ENCODE results near the gene TMEM220. TPM values are rescaled to one million over a fixed set of nuclear protein-coding genes. Genes with fewer than 3 reads are reported as not detected.
A peak's percentile ranks its signal among the peaks of the same experiment; 100 is the strongest.

TMEM220 gene
- total RNA-seq = 1 to 10 TPM; 7.0 to 7.5 TPM

DNA sequence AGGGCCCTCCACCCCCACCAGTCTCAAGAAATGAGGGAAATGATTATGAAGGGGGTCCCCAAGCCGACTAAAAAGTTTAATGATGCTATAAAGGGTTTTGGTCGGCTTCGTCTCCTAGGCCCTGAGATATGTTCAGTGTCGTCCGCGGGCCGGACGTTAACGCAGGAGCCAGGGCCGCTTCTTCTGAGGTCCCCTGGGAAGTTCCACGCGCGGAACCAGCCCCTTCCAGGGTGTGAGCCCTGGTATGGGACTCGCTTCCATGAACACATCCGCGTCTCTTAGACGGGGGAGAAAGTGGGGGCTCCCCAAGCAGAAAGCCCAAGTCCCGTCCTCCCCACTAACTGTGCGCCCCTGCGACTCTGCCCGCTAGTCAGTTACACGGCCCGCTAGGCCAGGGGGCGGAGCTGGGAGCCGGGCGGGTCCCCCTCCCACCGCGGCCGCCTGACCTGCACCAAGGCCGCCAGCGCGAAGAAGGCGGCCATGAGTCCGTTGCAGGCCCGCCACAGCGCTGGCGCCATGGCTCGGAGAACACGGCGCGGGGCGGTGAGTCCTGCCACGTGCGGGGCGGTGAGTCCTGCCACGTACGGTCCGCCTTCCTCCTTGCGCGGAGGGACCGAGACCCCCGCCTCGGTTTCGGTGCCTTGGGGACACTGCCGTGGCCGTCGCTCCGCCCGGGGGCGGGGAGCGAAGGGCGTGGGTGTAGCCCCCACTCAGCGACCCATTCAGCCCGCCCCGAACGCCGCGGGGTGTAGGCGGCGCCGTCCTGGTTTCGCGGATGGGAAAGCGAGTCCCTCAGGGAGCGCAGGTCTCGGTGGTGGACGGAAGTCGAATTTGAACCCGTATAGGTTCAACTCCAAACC is at the start of gene TMEM220:
Gene TMEM220, minus strand, starts transcription at position 690 of the 860 bp plus-strand sequence. Its CDS starts 172 bp downstream, at position 518.
- H3K4me3 ChIP-seq = peak within 1 kb of the TSS; percentile 96
- peaks cover 4 to 18% of the 10 kb centered on the region in 2 donors for H3K4me1 ChIP-seq (ENCODE audit: control insufficient read depth in 1 of 2, low read depth in 2 of 2)
- TF ChIP-seq, protein P1, sequence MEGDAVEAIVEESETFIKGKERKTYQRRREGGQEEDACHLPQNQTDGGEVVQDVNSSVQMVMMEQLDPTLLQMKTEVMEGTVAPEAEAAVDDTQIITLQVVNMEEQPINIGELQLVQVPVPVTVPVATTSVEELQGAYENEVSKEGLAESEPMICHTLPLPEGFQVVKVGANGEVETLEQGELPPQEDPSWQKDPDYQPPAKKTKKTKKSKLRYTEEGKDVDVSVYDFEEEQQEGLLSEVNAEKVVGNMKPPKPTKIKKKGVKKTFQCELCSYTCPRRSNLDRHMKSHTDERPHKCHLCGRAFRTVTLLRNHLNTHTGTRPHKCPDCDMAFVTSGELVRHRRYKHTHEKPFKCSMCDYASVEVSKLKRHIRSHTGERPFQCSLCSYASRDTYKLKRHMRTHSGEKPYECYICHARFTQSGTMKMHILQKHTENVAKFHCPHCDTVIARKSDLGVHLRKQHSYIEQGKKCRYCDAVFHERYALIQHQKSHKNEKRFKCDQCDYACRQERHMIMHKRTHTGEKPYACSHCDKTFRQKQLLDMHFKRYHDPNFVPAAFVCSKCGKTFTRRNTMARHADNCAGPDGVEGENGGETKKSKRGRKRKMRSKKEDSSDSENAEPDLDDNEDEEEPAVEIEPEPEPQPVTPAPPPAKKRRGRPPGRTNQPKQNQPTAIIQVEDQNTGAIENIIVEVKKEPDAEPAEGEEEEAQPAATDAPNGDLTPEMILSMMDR (IDR thresholded peaks at IDR 0.05) = no peak
- peak; percentile 69 for ATAC-seq (ENCODE audit: insufficient number of reproducible peaks, low FRiP score, low read depth)
- H3K9me3 ChIP-seq = no peaks in the 10 kb centered on the region
- DNase-seq (ENCODE audit: low spot score) = peak; percentile 40
- H3K36me3 ChIP-seq = peaks cover 8% of the 10 kb centered on the region
- H3K27ac ChIP-seq = peak within 1 kb of the TSS; percentile 87 to 95
- no peaks in the 10 kb centered on the region for H3K27me3 ChIP-seq (replicated peaks; ENCODE audit: insufficient read depth)

DNA sequence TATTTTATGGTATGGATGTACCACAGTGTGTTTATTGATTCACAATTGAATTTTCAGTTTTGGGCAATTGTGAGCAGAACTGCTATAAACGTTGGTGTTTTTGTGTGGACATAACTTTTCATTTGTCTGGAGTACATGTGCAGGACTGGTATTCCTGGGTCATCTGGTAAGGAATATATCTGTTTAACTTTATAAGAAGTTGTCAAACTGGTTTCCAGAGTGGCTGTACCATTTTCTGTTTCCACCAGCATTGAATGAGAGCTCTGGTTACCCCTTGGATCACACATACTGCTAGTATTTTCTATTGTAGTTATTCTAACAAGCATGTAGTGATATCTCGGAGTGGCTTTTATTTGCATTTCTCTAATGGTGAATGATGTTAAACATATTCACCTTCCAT is 49.8 kb upstream of the TMEM220 start:
- Histone ChIP-seq H3K4me1 (ENCODE audit: control insufficient read depth in 1 of 2, low read depth in 2 of 2) (no peaks in the 10 kb centered on the region), H3K27ac (no peak overlapping the region), H3K36me3 (no peaks in the 10 kb centered on the region), H3K4me3 (no peak overlapping the region), H3K27me3 (replicated peaks; ENCODE audit: insufficient read depth) (no peaks in the 10 kb centered on the region), H3K9me3 (peaks cover 3% of the 10 kb centered on the region)
- DNase-seq (ENCODE audit: low spot score) = no peak
- TF ChIP-seq, protein P1 (IDR thresholded peaks at IDR 0.05) = no peak
- no peak for ATAC-seq (ENCODE audit: insufficient number of reproducible peaks, low FRiP score, low read depth)

GRCh38 chr17:10777890-10778289 is 48.1 kb upstream of the TMEM220 start:
- no peaks in the 10 kb centered on the region for H3K36me3 ChIP-seq
- ATAC-seq (ENCODE audit: insufficient number of reproducible peaks, low FRiP score, low read depth) (no peak), DNase-seq (ENCODE audit: low spot score) (no peak)
- no peak overlapping the region for H3K27ac ChIP-seq
- H3K4me1 ChIP-seq (ENCODE audit: control insufficient read depth in 1 of 2, low read depth in 2 of 2) = no peaks in the 10 kb centered on the region
- no peaks in the 10 kb centered on the region for H3K27me3 ChIP-seq (replicated peaks; ENCODE audit: insufficient read depth)
- H3K9me3 ChIP-seq = no peaks in the 10 kb centered on the region
- TF ChIP-seq, protein P1 (IDR thresholded peaks at IDR 0.05) = no peak
- H3K4me3 ChIP-seq = no peak overlapping the region

DNA sequence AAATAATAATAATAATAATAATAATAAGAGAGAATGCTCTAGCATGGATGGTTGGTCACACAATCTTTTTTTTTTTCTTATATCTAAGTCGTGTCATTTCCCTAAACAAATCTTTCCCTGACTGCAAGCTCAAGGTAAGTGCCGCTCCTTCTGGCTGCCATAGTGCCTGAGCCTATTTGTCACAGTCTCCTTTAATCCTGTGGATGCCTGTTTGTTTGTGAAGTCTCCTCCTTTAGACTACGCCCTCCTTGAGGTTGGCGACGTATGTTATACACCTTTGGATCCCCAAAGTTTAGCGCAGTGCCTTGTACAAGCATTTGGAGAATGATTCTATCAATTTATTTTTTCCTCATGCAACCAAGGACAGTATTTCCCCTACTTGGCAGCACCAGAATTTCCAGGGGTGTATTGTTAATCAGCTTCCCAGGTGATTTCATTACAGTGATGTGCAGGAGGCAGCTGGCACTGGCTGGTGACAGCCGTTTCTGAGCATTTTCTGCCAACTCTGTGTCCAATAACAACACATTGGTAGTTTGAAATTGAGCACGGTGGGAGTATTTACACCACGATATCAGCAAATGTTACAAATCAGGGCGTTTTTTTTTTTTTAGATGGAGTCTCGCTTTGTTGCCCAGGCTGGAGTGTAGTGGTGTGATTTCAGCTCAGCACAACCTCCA is 47.4 kb upstream of the TMEM220 start:
- TF ChIP-seq, protein P1 (IDR thresholded peaks at IDR 0.05) = no peak
- Histone ChIP-seq H3K4me1 (ENCODE audit: control insufficient read depth in 1 of 2, low read depth in 2 of 2) (no peaks in the 10 kb centered on the region), H3K9me3 (peaks cover 3% of the 10 kb centered on the region), H3K27me3 (replicated peaks; ENCODE audit: insufficient read depth) (no peaks in the 10 kb centered on the region), H3K36me3 (no peaks in the 10 kb centered on the region), H3K27ac (no peak overlapping the region), H3K4me3 (no peak overlapping the region)
- ATAC-seq (ENCODE audit: insufficient number of reproducible peaks, low FRiP score, low read depth) (no peak), DNase-seq (ENCODE audit: low spot score) (no peak)

DNA sequence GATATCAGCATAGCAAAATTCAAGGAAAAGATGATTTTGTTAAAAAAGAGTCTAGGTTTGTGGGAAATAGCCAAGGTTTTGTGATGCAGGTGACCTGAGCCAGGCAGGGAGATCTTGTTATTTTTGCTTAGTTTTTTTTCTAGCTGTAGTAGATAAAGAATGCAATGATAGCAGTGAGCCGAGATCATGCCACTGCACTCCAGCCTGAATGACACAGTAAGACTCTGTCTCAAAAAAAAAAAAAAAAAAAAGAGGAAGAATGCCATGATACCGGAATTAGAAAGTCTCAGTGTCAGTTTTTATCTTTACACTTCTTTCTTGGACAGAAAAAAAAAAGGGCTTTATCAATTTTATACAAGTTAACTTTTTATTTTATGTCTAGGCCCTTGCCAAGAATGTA is 46.6 kb upstream of the TMEM220 start:
- ATAC-seq (ENCODE audit: insufficient number of reproducible peaks, low FRiP score, low read depth) = no peak
- peaks cover 5% of the 10 kb centered on the region for H3K9me3 ChIP-seq

More for the DNA sequence above, 46.6 kb upstream of the TMEM220 start:
- H3K36me3 ChIP-seq = no peaks in the 10 kb centered on the region
- H3K4me3 ChIP-seq = no peak overlapping the region
- TF ChIP-seq, protein P1 (IDR thresholded peaks at IDR 0.05) = no peak
- no peaks in the 10 kb centered on the region for H3K27me3 ChIP-seq (replicated peaks; ENCODE audit: insufficient read depth)
- no peak for DNase-seq (ENCODE audit: low spot score)
- no peak overlapping the region for H3K27ac ChIP-seq
- no peaks in the 10 kb centered on the region for H3K4me1 ChIP-seq (ENCODE audit: control insufficient read depth in 1 of 2, low read depth in 2 of 2)
